Endothelial cell of umbilical vein (primary cell): ENCODE measurements around the gene P2RY11. TPM values are rescaled to one million over a fixed set of nuclear protein-coding genes. Genes with fewer than 3 reads are reported as not detected.

Experiments
- BruUV-seq: library from RNA; stranded (reverse); fragments of 400-500 nt; replicated peaks from 2 replicates; lab custom pipeline; 2021; lab: Mats Ljungman, UMichigan
- CTCF ChIA-PET: fragments of 300-600, 350-600 bp; sonication (Branson Sonifier 250); formaldehyde crosslinking; loops from one replicate; lab custom pipeline; 2021; ENCODE audit warnings: antibody characterized with exemption, inconsistent platforms; lab: Charles Lee
- POLR2A ChIA-PET: fragments of 300-600, 350-600 bp; sonication (Branson Sonifier 250); formaldehyde crosslinking; loops from one replicate; lab custom pipeline; 2021; ENCODE audit warnings: antibody characterized with exemption, inconsistent platforms; lab: Charles Lee
- DNase-seq: peaks from one replicate; pipeline ENCODE4 v3.0.0-alpha.2; 2011; ENCODE audit warnings: low read depth, low spot score
- FAIRE-seq: peaks from 2 replicates; lab custom pipeline; 2011; peaks lifted over from hg19 to GRCh38; lab: Jason Lieb, UNC
- H2AFZ ChIP-seq: 2 replicates; pipeline ENCODE4 v1.6.0; 2012; ENCODE audit warnings: low read depth, low read length, control low read depth, inconsistent platforms
- H3K27ac ChIP-seq: 2 replicates; pipeline ENCODE4 v1.5.1; 2011; ENCODE audit warnings: low read depth, mild to moderate bottlenecking, control low read depth, low read length, moderate library complexity; ENCODE audit not compliant: insufficient read depth
- H3K27me3 ChIP-seq, 2 experiments: 2 replicates each; pipeline versions ENCODE4 v1.6.0 to v1.6.1; 2011; ENCODE audit warnings: low read length in 2 of 2, mixed read lengths in 1 of 2; ENCODE audit not compliant: control insufficient read depth in 2 of 2, insufficient read depth in 2 of 2
- H3K36me3 ChIP-seq, 2 experiments: 2 replicates in 1 of 2; 3 replicates in 1 of 2; pipeline ENCODE4 v1.5.1; 2011; ENCODE audit warnings: low read length in 2 of 2, mild to moderate bottlenecking in 1 of 2, moderate library complexity in 1 of 2; ENCODE audit not compliant: control insufficient read depth in 2 of 2, insufficient read depth in 2 of 2; ENCODE audit errors: extremely low read depth in 1 of 2
- H3K4me1 ChIP-seq: 3 replicates; pipeline ENCODE4 v1.5.1; 2011; ENCODE audit warnings: mild to moderate bottlenecking, low read length; ENCODE audit not compliant: control insufficient read depth, insufficient read depth; ENCODE audit errors: extremely low read depth
- H3K4me2 ChIP-seq: 2 replicates; pipeline ENCODE4 v1.6.1; 2011; ENCODE audit warnings: low read length, control low read depth, mixed read lengths; ENCODE audit not compliant: insufficient read depth
- H3K4me3 ChIP-seq, 3 experiments: fragments of 200-600 bp in 1 of 3; sonication (generic), shearing (Covaris generic) in 1 of 3; replicated peaks in 1 of 3; 2 replicates each; pipeline ENCODE4 v1.5.1; 2011 to 2016; ENCODE audit warnings: control low read depth in 3 of 3, low read length in 3 of 3, mild to moderate bottlenecking in 2 of 3, inconsistent platforms in 1 of 3, low read depth in 1 of 3, moderate library complexity in 1 of 3; ENCODE audit not compliant: insufficient read depth in 1 of 3
- H3K79me2 ChIP-seq: 2 replicates; pipeline ENCODE4 v1.6.0; 2012; ENCODE audit warnings: low read length, inconsistent platforms; ENCODE audit not compliant: control insufficient read depth, insufficient read depth
- H3K9ac ChIP-seq: replicated peaks from 2 replicates; pipeline ENCODE3; 2011; ENCODE audit warnings: low read length, control low read depth; ENCODE audit not compliant: insufficient read depth; ENCODE audit errors: extremely low read depth
- H3K9me1 ChIP-seq: replicated peaks from 3 replicates; pipeline ENCODE4 v1.6.0; 2011; ENCODE audit warnings: mild to moderate bottlenecking, low read length; ENCODE audit not compliant: control insufficient read depth, insufficient read depth; ENCODE audit errors: extremely low read depth
- H3K9me3 ChIP-seq: replicated peaks from 2 replicates; pipeline ENCODE4 v1.5.1; 2012; ENCODE audit warnings: low read length, inconsistent platforms; ENCODE audit not compliant: control insufficient read depth, insufficient read depth
- H4K20me1 ChIP-seq: replicated peaks from 2 replicates; pipeline ENCODE3; 2011; ENCODE audit warnings: mild to moderate bottlenecking, low read length; ENCODE audit not compliant: control insufficient read depth, insufficient read depth; ENCODE audit errors: extremely low read depth
- CTCF ChIP-seq, 2 donors: IDR thresholded peaks; 1 replicate in 1 of 2; 2 replicates in 1 of 2; pipeline ENCODE4 v1.5.1; 2011; ENCODE audit warnings: low read length in 2 of 2, mild to moderate bottlenecking in 2 of 2, moderate library complexity in 2 of 2, control low read depth in 1 of 2, inconsistent platforms in 1 of 2, low read depth in 1 of 2; ENCODE audit not compliant: insufficient read depth in 1 of 2; ENCODE audit errors: extremely low read depth in 1 of 2
- EZH2 ChIP-seq: IDR thresholded peaks from 2 replicates; pipeline ENCODE4 v1.6.1; 2012; ENCODE audit warnings: borderline replicate concordance, low read depth, mild to moderate bottlenecking, moderate library complexity, low read length, inconsistent platforms; ENCODE audit not compliant: severe bottlenecking
- FOS ChIP-seq: IDR thresholded peaks from 2 replicates; pipeline ENCODE4 v1.6.1; 2011; ENCODE audit warnings: mild to moderate bottlenecking, low read length, moderate library complexity, borderline replicate concordance; ENCODE audit not compliant: insufficient read depth
- GATA2 ChIP-seq: IDR thresholded peaks from 2 replicates; pipeline ENCODE4 v1.7.0; 2011; ENCODE audit warnings: low read depth, mild to moderate bottlenecking, moderate library complexity, mixed read lengths, low read length; ENCODE audit not compliant: insufficient read length, insufficient read depth
- JUN ChIP-seq: IDR thresholded peaks from 2 replicates; pipeline ENCODE4 v1.6.1; 2011; ENCODE audit warnings: borderline replicate concordance, low read depth; ENCODE audit not compliant: insufficient read length, insufficient read depth
- MAX ChIP-seq: IDR thresholded peaks from 2 replicates; pipeline ENCODE4 v1.6.1; 2011; ENCODE audit not compliant: insufficient read depth, insufficient read length
- MYC ChIP-seq: IDR thresholded peaks from one replicate; pipeline ENCODE4 v1.6.1; 2011; ENCODE audit warnings: mild to moderate bottlenecking, low read depth, low read length
- POLR2A ChIP-seq: IDR thresholded peaks from 2 replicates; pipeline ENCODE4 v1.6.1; 2012; ENCODE audit warnings: low read depth, mild to moderate bottlenecking, control low read depth, low read length
- POLR2AphosphoS5 ChIP-seq: IDR thresholded peaks from 2 replicates; pipeline ENCODE4 v1.6.1; 2012; ENCODE audit warnings: low read depth, mild to moderate bottlenecking, control low read depth, low read length, moderate library complexity; ENCODE audit not compliant: insufficient read depth
- dilution Hi-C: fragments of 300-500 bp; cut with MboI; formaldehyde crosslinking; loops from one replicate; pipeline ENCODE4 v1.15.0; 2019; ENCODE audit warnings: low sequenced_read_pairs; ENCODE audit not compliant: extremely low pct_ligation_motif_present
- intact Hi-C: fragments of 100-400 bp; cut with micrococcal nuclease; formaldehyde crosslinking; loops from one replicate; pipeline ENCODE4 v1.10.0; 2022
- polyA plus RNA-seq, 4 experiments: library from polyadenylated mRNA; depleted of rRNA in 3 of 4; stranded (reverse) in 3 of 4; unstranded in 1 of 4; fragments of >200 nt; gene quantifications; 2 replicates each; pipeline versions ENCODE4 v1.2.1 to v1.2.3, GENCODE V29; 2011 to 2012; ENCODE audit warnings: missing spikeins in 1 of 4
- total RNA-seq: library from RNA; stranded (reverse); gene quantifications from 2 replicates; pipeline ENCODE4 v1.2.3, GENCODE V29; 2021

Gene P2RY11
- total and polyA plus RNA-seq, 2 donors (not counting 3 experiments of a cell fraction or from before 2014, with no cell fraction given): 3.6 to 14.6 TPM

GRCh38 chr19:10112037-10112761, 706 bp downstream of the P2RY11 start:
- POLR2A ChIA-PET: no interaction called here
- FAIRE-seq: no peak
- peaks cover 8 to 56% of the 10 kb centered on the region in 2 experiments for H3K36me3 ChIP-seq

More at GRCh38 chr19:10112037-10112761, 706 bp downstream of the P2RY11 start:
- no TSS peak for BruUV-seq
- no peak overlapping the region for H3K27ac ChIP-seq
- H3K79me2 ChIP-seq: peaks cover 18% of the 10 kb centered on the region
- intact Hi-C loops: no loop called here
- H3K4me2 ChIP-seq: no peak overlapping the region
- no peaks in the 10 kb centered on the region for H3K9me3 ChIP-seq
- CTCF ChIA-PET: no interaction called here
- TF ChIP-seq FOS (no peak), GATA2 (no peak), POLR2A (no peak), JUN (no peak), CTCF (IDR thresholded peaks at IDR 0.05; ENCODE audit: extremely low read depth in 1 of 2, insufficient read depth in 1 of 2, low read depth in 1 of 2, low read length in 2 of 2) (no peak), MAX (no peak), EZH2 (no peak), MYC (no peak), POLR2AphosphoS5 (no peak)
- no peak overlapping the region for H3K9ac ChIP-seq
- no peak for DNase-seq
- H3K4me1 ChIP-seq: peaks cover 4% of the 10 kb centered on the region
- no peak overlapping the region for H2AFZ ChIP-seq
- no peaks in the 10 kb centered on the region for H3K27me3 ChIP-seq
- H3K4me3 ChIP-seq: no peak overlapping the region
- dilution Hi-C loops: no loop called here
- H4K20me1 ChIP-seq: no peaks in the 10 kb centered on the region
- H3K9me1 ChIP-seq: no peaks in the 10 kb centered on the region
